Measurements from ENCODE around the gene GFPT2. TPM values are rescaled to one million over a fixed set of nuclear protein-coding genes. Genes with fewer than 3 reads are reported as not detected.

GFPT2 gene
- total and polyA plus RNA-seq, 10 of the 15 experiments (the other 5 are each of a cell fraction or from before 2014, with no cell fraction given) = 0.05 to 0.33 (median 0.11) TPM; not detected in 4

- no peak overlapping the region for H2AFZ ChIP-seq (ENCODE audit: control insufficient read depth, low read depth, low read length)
- POLR2A ChIA-PET = no interaction called here
- H3K4me3 ChIP-seq = no peak overlapping the region
- H3K4me1 ChIP-seq (ENCODE audit: control insufficient read depth, insufficient read depth, low read length) = no peaks in the 10 kb centered on the region
- in situ Hi-C loops (cut with MboI) = no loop called here
- no peaks in the 10 kb centered on the region for H3K36me3 ChIP-seq (ENCODE audit: control insufficient read depth in 2 of 2, insufficient read depth in 2 of 2, low read length in 1 of 2)
- peaks cover 0 to 2% of the 10 kb centered on the region in 2 experiments for H3K27me3 ChIP-seq (replicated peaks in 1 of 2; ENCODE audit: control insufficient read depth in 2 of 2, insufficient read depth in 2 of 2, low read length in 1 of 2)
- 31% methylated on average over 9 of the region's 9 CpGs for WGBS (ENCODE audit: insufficient coverage, insufficient replicate concordance, low lambda C conversion rate, missing lambda C conversion rate)
- FAIRE-seq (no peak), ATAC-seq (no peak), DNase-seq (ENCODE audit: low read depth, low spot score) (no peak)
- no peaks in the 10 kb centered on the region for H3K79me2 ChIP-seq (ENCODE audit: control insufficient read depth, insufficient read depth, low read length)
- RAD21 ChIA-PET (ENCODE audit: unreplicated experiment) = no interaction called here
- H3K27ac ChIP-seq (ENCODE audit: control insufficient read depth, insufficient read depth) = no peak overlapping the region
- H3K9me3 ChIP-seq (replicated peaks; ENCODE audit: control insufficient read depth, insufficient read depth, low read length) = no peaks in the 10 kb centered on the region
- no peaks in the 10 kb centered on the region for H4K20me1 ChIP-seq (ENCODE audit: control insufficient read depth, insufficient read depth)
- H3K4me2 ChIP-seq (ENCODE audit: control insufficient read depth, insufficient read depth) = no peak overlapping the region
- intact Hi-C loops (cut with micrococcal nuclease; ENCODE audit: unreplicated experiment) = no loop called here
- CTCF ChIA-PET = no interaction called here
- no peak overlapping the region for H3K9ac ChIP-seq (ENCODE audit: control insufficient read depth, insufficient read depth, low read length)
- BruUV-seq (replicated peaks) = no TSS peak
- SMC1A ChIA-PET (ENCODE audit: uncharacterized antibody, unreplicated experiment) = no interaction called here
- TF ChIP-seq NR2C1 (IDR thresholded peaks at IDR 0.05) (no peak), RCOR1 (conservative IDR thresholded peaks at IDR 0.05; ENCODE audit: low read depth, low read length) (no peak), HDGF (IDR thresholded peaks at IDR 0.05) (no peak), PAX5 (IDR thresholded peaks at IDR 0.05; ENCODE audit: borderline replicate concordance, low read depth, low read length) (no peak), SP1 (IDR thresholded peaks at IDR 0.05; ENCODE audit: low read depth, low read length) (no peak), SMC3 (IDR thresholded peaks at IDR 0.05; ENCODE audit: borderline replicate concordance, low read length) (no peak), NRF1 (conservative IDR thresholded peaks at IDR 0.05; ENCODE audit: low read depth, low read length) (no peak), JUND (IDR thresholded peaks at IDR 0.05; ENCODE audit: low read depth, low read length) (no peak), POLR2A (IDR thresholded peaks at IDR 0.05; ENCODE audit: low read depth, low read length) (no peak), ZBTB11 (CRISPR knock-in tag; IDR thresholded peaks at IDR 0.05) (no peak), ZZZ3 (IDR thresholded peaks at IDR 0.05; ENCODE audit: control insufficient read depth, insufficient read length, low read depth) (no peak), ZSCAN29 (IDR thresholded peaks at IDR 0.05) (no peak)
- TF ChIP-seq, protein P1, sequence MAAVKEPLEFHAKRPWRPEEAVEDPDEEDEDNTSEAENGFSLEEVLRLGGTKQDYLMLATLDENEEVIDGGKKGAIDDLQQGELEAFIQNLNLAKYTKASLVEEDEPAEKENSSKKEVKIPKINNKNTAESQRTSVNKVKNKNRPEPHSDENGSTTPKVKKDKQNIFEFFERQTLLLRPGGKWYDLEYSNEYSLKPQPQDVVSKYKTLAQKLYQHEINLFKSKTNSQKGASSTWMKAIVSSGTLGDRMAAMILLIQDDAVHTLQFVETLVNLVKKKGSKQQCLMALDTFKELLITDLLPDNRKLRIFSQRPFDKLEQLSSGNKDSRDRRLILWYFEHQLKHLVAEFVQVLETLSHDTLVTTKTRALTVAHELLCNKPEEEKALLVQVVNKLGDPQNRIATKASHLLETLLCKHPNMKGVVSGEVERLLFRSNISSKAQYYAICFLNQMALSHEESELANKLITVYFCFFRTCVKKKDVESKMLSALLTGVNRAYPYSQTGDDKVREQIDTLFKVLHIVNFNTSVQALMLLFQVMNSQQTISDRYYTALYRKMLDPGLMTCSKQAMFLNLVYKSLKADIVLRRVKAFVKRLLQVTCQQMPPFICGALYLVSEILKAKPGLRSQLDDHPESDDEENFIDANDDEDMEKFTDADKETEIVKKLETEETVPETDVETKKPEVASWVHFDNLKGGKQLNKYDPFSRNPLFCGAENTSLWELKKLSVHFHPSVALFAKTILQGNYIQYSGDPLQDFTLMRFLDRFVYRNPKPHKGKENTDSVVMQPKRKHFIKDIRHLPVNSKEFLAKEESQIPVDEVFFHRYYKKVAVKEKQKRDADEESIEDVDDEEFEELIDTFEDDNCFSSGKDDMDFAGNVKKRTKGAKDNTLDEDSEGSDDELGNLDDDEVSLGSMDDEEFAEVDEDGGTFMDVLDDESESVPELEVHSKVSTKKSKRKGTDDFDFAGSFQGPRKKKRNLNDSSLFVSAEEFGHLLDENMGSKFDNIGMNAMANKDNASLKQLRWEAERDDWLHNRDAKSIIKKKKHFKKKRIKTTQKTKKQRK (IDR thresholded peaks at IDR 0.05; ENCODE audit: low read depth, low read length) = no peak
- TF ChIP-seq, protein P2, sequence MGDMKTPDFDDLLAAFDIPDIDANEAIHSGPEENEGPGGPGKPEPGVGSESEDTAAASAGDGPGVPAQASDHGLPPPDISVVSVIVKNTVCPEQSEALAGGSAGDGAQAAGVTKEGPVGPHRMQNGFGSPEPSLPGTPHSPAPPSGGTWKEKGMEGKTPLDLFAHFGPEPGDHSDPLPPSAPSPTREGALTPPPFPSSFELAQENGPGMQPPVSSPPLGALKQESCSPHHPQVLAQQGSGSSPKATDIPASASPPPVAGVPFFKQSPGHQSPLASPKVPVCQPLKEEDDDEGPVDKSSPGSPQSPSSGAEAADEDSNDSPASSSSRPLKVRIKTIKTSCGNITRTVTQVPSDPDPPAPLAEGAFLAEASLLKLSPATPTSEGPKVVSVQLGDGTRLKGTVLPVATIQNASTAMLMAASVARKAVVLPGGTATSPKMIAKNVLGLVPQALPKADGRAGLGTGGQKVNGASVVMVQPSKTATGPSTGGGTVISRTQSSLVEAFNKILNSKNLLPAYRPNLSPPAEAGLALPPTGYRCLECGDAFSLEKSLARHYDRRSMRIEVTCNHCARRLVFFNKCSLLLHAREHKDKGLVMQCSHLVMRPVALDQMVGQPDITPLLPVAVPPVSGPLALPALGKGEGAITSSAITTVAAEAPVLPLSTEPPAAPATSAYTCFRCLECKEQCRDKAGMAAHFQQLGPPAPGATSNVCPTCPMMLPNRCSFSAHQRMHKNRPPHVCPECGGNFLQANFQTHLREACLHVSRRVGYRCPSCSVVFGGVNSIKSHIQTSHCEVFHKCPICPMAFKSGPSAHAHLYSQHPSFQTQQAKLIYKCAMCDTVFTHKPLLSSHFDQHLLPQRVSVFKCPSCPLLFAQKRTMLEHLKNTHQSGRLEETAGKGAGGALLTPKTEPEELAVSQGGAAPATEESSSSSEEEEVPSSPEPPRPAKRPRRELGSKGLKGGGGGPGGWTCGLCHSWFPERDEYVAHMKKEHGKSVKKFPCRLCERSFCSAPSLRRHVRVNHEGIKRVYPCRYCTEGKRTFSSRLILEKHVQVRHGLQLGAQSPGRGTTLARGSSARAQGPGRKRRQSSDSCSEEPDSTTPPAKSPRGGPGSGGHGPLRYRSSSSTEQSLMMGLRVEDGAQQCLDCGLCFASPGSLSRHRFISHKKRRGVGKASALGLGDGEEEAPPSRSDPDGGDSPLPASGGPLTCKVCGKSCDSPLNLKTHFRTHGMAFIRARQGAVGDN (IDR thresholded peaks at IDR 0.05) = no peak
Observed at GRCh38 chr5:180378438-180379344, 25.6 kb upstream of the GFPT2 start.

Measured in GM12878 (cell line).